Breast epithelium (tissue), 3 donors: ENCODE results near the gene IFNGR2.

Experiments used
- POLR2A ChIP-seq: fragments of 450-650 bp; IDR thresholded peaks from one replicate; pipeline ENCODE4 v1.6.1; 2016; ENCODE audit warnings: antibody characterized with exemption, mild to moderate bottlenecking, moderate library complexity
- POLR2AphosphoS5 ChIP-seq, 3 donors: sonication (generic); formaldehyde crosslinking; IDR thresholded peaks; one replicate each; pipeline ENCODE4 v1.6.1; 2017; ENCODE audit warnings: antibody characterized with exemption in 3 of 3
- TF ChIP-seq, protein P1 (sequence below), 3 donors: fragments of 450-650 bp; IDR thresholded peaks; one replicate each; pipeline ENCODE4 v1.5.1; 2016 to 2017; ENCODE audit warnings: antibody characterized with exemption in 3 of 3, mild to moderate bottlenecking in 3 of 3, moderate library complexity in 3 of 3

DNA sequence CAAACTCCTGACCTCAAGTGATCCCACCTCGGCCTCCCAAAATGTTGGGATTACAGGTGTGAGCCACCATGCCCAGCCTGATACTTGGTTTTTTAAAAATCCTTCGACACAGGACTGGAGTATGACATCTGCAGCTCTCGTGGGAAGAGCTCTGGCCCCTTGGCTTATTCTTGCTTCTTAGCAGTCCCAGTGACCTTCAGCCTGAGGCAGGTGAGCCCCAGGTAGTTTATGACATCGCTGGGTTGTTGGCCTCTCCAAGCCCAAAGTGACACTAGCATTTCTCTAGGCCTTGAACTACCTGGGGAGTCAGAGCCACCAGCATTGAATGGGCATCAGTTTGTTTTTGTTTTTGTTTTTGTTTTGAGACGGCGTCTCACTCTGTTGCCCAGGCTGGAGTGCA, 15.9 kb upstream of the IFNGR2 start:
- TF ChIP-seq, protein P1, sequence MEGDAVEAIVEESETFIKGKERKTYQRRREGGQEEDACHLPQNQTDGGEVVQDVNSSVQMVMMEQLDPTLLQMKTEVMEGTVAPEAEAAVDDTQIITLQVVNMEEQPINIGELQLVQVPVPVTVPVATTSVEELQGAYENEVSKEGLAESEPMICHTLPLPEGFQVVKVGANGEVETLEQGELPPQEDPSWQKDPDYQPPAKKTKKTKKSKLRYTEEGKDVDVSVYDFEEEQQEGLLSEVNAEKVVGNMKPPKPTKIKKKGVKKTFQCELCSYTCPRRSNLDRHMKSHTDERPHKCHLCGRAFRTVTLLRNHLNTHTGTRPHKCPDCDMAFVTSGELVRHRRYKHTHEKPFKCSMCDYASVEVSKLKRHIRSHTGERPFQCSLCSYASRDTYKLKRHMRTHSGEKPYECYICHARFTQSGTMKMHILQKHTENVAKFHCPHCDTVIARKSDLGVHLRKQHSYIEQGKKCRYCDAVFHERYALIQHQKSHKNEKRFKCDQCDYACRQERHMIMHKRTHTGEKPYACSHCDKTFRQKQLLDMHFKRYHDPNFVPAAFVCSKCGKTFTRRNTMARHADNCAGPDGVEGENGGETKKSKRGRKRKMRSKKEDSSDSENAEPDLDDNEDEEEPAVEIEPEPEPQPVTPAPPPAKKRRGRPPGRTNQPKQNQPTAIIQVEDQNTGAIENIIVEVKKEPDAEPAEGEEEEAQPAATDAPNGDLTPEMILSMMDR (IDR thresholded peaks at IDR 0.05): no peak
- no peak for TF ChIP-seq POLR2AphosphoS5 (IDR thresholded peaks at IDR 0.05)
- no peak for TF ChIP-seq POLR2A
